Effector memory CD8-positive, alpha-beta T cell (primary cell): ENCODE results near the gene BBLN.
A peak's percentile ranks its signal among the peaks of the same experiment; 100 is the strongest.

Source experiments
- ATAC-seq: fragments of 150-1000 bp; cut with Tn5 transposase; replicated peaks from 2 replicates; pipeline ENCODE4 v1.10.0; 2021; ENCODE audit warnings: mild to moderate bottlenecking, moderate library complexity
- DNase-seq, 3 experiments: peaks; one replicate each; pipeline ENCODE4 v3.0.0; 2021
- H3K27ac Mint-ChIP-seq, 2 donors: one replicate each; pipeline ENCODE4 v1.8.0; 2022; ENCODE audit warnings: mild to moderate bottlenecking in 2 of 2, mixed read lengths in 2 of 2, moderate library complexity in 2 of 2
- H3K27me3 Mint-ChIP-seq, 2 donors: one replicate each; pipeline ENCODE4 v1.8.0; 2022; ENCODE audit warnings: mixed read lengths in 2 of 2
- H3K36me3 Mint-ChIP-seq: one replicate; pipeline ENCODE4 v1.8.0; 2022; ENCODE audit warnings: mild to moderate bottlenecking, moderate library complexity, mixed read lengths; ENCODE audit not compliant: insufficient read depth
- H3K4me1 Mint-ChIP-seq, 2 donors: one replicate each; pipeline ENCODE4 v1.8.0; 2022; ENCODE audit warnings: low read depth in 2 of 2, mixed read lengths in 2 of 2
- H3K4me3 Mint-ChIP-seq, 2 donors: one replicate each; pipeline ENCODE4 v1.8.0; 2022; ENCODE audit warnings: mild to moderate bottlenecking in 2 of 2, mixed read lengths in 2 of 2, moderate library complexity in 2 of 2
- H3K9me3 Mint-ChIP-seq, 2 donors: one replicate each; pipeline ENCODE4 v1.8.0; 2022; ENCODE audit warnings: mixed read lengths in 2 of 2

BBLN gene

GRCh38 chr9:128153060-128153946 is 6.8 kb upstream of the BBLN start:
- H3K27me3 Mint-ChIP-seq: no peaks in the 10 kb centered on the region
- peaks cover 4 to 6% of the 10 kb centered on the region in 2 donors for H3K4me1 Mint-ChIP-seq
- DNase-seq (no peak), ATAC-seq (no peak)
- no peaks in the 10 kb centered on the region for H3K9me3 Mint-ChIP-seq
- H3K4me3 Mint-ChIP-seq: no peak overlapping the region
- no peaks in the 10 kb centered on the region for H3K36me3 Mint-ChIP-seq
- no peak overlapping the region for H3K27ac Mint-ChIP-seq

GRCh38 chr9:128153947-128154695 is 5.9 kb upstream of the BBLN start:
- H3K4me3 Mint-ChIP-seq: no peak overlapping the region
- peaks cover 5 to 6% of the 10 kb centered on the region in 2 donors for H3K4me1 Mint-ChIP-seq
- DNase-seq (no peak), ATAC-seq (no peak)
- H3K9me3 Mint-ChIP-seq: no peaks in the 10 kb centered on the region
- H3K36me3 Mint-ChIP-seq: peaks cover under 1% of the 10 kb centered on the region
- no peaks in the 10 kb centered on the region for H3K27me3 Mint-ChIP-seq
- H3K27ac Mint-ChIP-seq: no peak overlapping the region

- no peak for ATAC-seq
- no peaks in the 10 kb centered on the region for H3K9me3 Mint-ChIP-seq
- no peaks in the 10 kb centered on the region for H3K27me3 Mint-ChIP-seq
- peaks cover 4 to 5% of the 10 kb centered on the region in 2 donors for H3K4me1 Mint-ChIP-seq
- H3K4me3 Mint-ChIP-seq: no peak overlapping the region
- no peak for DNase-seq
- peak overlapping the region in 1 of 2 donors; percentile 51 for H3K27ac Mint-ChIP-seq
- H3K36me3 Mint-ChIP-seq: peaks cover 10% of the 10 kb centered on the region
These were observed 4.1 kb upstream of the BBLN start for GRCh38 chr9:128155736-128156500.

GRCh38 chr9:128159522-128159783 is 612 bp upstream of the BBLN start:
- peak overlapping the region; percentile 49 to 87 for H3K27ac Mint-ChIP-seq
- H3K27me3 Mint-ChIP-seq: no peaks in the 10 kb centered on the region
- H3K36me3 Mint-ChIP-seq: peaks cover 11% of the 10 kb centered on the region
- DNase-seq (peak; percentile 37 to 46 (median 40)), ATAC-seq (peak; percentile 56)
- H3K9me3 Mint-ChIP-seq: no peaks in the 10 kb centered on the region
- H3K4me1 Mint-ChIP-seq: peaks cover 12 to 15% of the 10 kb centered on the region in 2 donors
- H3K4me3 Mint-ChIP-seq: peak overlapping the region; percentile 80 to 85

- DNase-seq (peak; percentile 11 to 25 (median 14)), ATAC-seq (peak; percentile 15)
- Mint-ChIP-seq H3K36me3 (peaks cover 16% of the 10 kb centered on the region), H3K27ac (peak overlapping the region; percentile 49 to 60), H3K9me3 (no peaks in the 10 kb centered on the region), H3K4me1 (peaks cover 12 to 15% of the 10 kb centered on the region in 2 donors), H3K4me3 (peak overlapping the region; percentile 80 to 85), H3K27me3 (no peaks in the 10 kb centered on the region)
These were observed 530 bp downstream of the BBLN start for GRCh38 chr9:128160603-128160987.

GRCh38 chr9:128161215-128161902 is 1.3 kb downstream of the BBLN start:
- peak overlapping the region; percentile 80 to 85 for H3K4me3 Mint-ChIP-seq
- peaks cover 12 to 15% of the 10 kb centered on the region in 2 donors for H3K4me1 Mint-ChIP-seq
- no peak for DNase-seq
- H3K9me3 Mint-ChIP-seq: no peaks in the 10 kb centered on the region
- H3K27me3 Mint-ChIP-seq: no peaks in the 10 kb centered on the region
- ATAC-seq: no peak
- peak overlapping the region in 1 of 2 donors; percentile 60 for H3K27ac Mint-ChIP-seq
- H3K36me3 Mint-ChIP-seq: peaks cover 22% of the 10 kb centered on the region

- Mint-ChIP-seq H3K36me3 (peaks cover 27% of the 10 kb centered on the region), H3K9me3 (no peaks in the 10 kb centered on the region), H3K4me1 (peaks cover 12 to 15% of the 10 kb centered on the region in 2 donors), H3K27ac (no peak overlapping the region), H3K27me3 (no peaks in the 10 kb centered on the region), H3K4me3 (peak overlapping the region; percentile 8 to 85)
- DNase-seq: no peak
- ATAC-seq: no peak
These were observed 2.4 kb downstream of the BBLN start for GRCh38 chr9:128162215-128163026.

- H3K27me3 Mint-ChIP-seq: no peaks in the 10 kb centered on the region
- peaks cover 12 to 15% of the 10 kb centered on the region in 2 donors for H3K4me1 Mint-ChIP-seq
- DNase-seq (no peak), ATAC-seq (no peak)
- peaks cover 28% of the 10 kb centered on the region for H3K36me3 Mint-ChIP-seq
- no peak overlapping the region for H3K4me3 Mint-ChIP-seq
- H3K27ac Mint-ChIP-seq: no peak overlapping the region
- H3K9me3 Mint-ChIP-seq: no peaks in the 10 kb centered on the region
These were observed 3.0 kb downstream of the BBLN start for GRCh38 chr9:128163027-128163515.

- Mint-ChIP-seq H3K4me1 (peaks cover 12 to 15% of the 10 kb centered on the region in 2 donors), H3K9me3 (no peaks in the 10 kb centered on the region), H3K4me3 (no peak overlapping the region), H3K27ac (no peak overlapping the region), H3K27me3 (no peaks in the 10 kb centered on the region), H3K36me3 (peaks cover 30% of the 10 kb centered on the region)
- no peak for ATAC-seq
- no peak for DNase-seq
These were observed 3.6 kb downstream of the BBLN start for GRCh38 chr9:128163523-128164306.

- ATAC-seq (no peak), DNase-seq (no peak)
- Mint-ChIP-seq H3K9me3 (no peaks in the 10 kb centered on the region), H3K36me3 (peaks cover 29% of the 10 kb centered on the region), H3K27ac (no peak overlapping the region), H3K27me3 (no peaks in the 10 kb centered on the region), H3K4me3 (no peak overlapping the region), H3K4me1 (peaks cover 9 to 12% of the 10 kb centered on the region in 2 donors)
These were observed 4.3 kb downstream of the BBLN start for GRCh38 chr9:128164307-128164885.

- Mint-ChIP-seq H3K4me3 (no peak overlapping the region), H3K9me3 (no peaks in the 10 kb centered on the region), H3K36me3 (peaks cover 29% of the 10 kb centered on the region), H3K27ac (no peak overlapping the region), H3K4me1 (peaks cover 4 to 9% of the 10 kb centered on the region in 2 donors), H3K27me3 (no peaks in the 10 kb centered on the region)
- ATAC-seq (no peak), DNase-seq (no peak)
These were observed 6.1 kb downstream of the BBLN start for GRCh38 chr9:128166169-128166568.
